Transverse colon (tissue), 4 donors: ENCODE data around the gene TRABD2B. TPM values are rescaled to one million over a fixed set of nuclear protein-coding genes. Genes with fewer than 3 reads are reported as not detected.
A peak's percentile ranks its signal among the peaks of the same experiment; 100 is the strongest.
"Not testable (repeated sequence)": the region's sequence is repeated elsewhere in the genome, so short reads cannot be mapped to it uniquely, and the experiment has no call there.

Experiments used
- DNase-seq: peaks from one replicate; pipeline ENCODE4 v3.0.0-alpha.2; 2019
- H3K27ac ChIP-seq, 4 donors: fragments of 200-600 bp; sonication (generic); 2 replicates each; pipeline ENCODE4 v1.5.1; 2016 to 2018; ENCODE audit warnings: inconsistent platforms in 4 of 4
- H3K27me3 ChIP-seq: fragments of 200-600 bp; sonication (generic); 2 replicates; pipeline ENCODE4 v1.5.1; 2017; ENCODE audit warnings: inconsistent platforms
- H3K36me3 ChIP-seq, 4 donors: fragments of 200-600 bp; sonication (generic); 2 replicates each; pipeline ENCODE4 v1.5.1; 2017 to 2019; ENCODE audit warnings: inconsistent platforms in 4 of 4
- H3K4me1 ChIP-seq, 4 donors: fragments of 200-600 bp; sonication (generic); 2 replicates each; pipeline ENCODE4 v1.5.1; 2017 to 2020; ENCODE audit warnings: inconsistent platforms in 4 of 4
- H3K4me3 ChIP-seq, 4 donors: fragments of 200-600 bp; sonication (generic); 1 replicate in 1 of 4; 2 replicates in 3 of 4; pipeline versions ENCODE4 v1.5.1 to v1.6.1; 2017 to 2019; ENCODE audit warnings: inconsistent platforms in 4 of 4
- H3K9me3 ChIP-seq, 2 donors: fragments of 200-600 bp; sonication (generic); 2 replicates each; pipeline ENCODE4 v1.5.1; 2017 to 2019; ENCODE audit warnings: inconsistent platforms in 2 of 2
- EP300 ChIP-seq: sonication (generic); formaldehyde crosslinking; IDR thresholded peaks from one replicate; pipeline ENCODE4 v1.6.1; 2017; ENCODE audit warnings: antibody characterized with exemption, low read depth
- POLR2A ChIP-seq: fragments of 450-650 bp; IDR thresholded peaks from one replicate; pipeline ENCODE4 v1.6.1; 2016; ENCODE audit warnings: antibody characterized with exemption, mild to moderate bottlenecking, moderate library complexity
- POLR2AphosphoS5 ChIP-seq, 3 donors: sonication (generic); formaldehyde crosslinking; IDR thresholded peaks; one replicate each; pipeline ENCODE4 v1.6.1; 2016; ENCODE audit warnings: antibody characterized with exemption in 3 of 3
- WGBS, 2 donors: methylation state at CpG; one replicate each; pipeline ENCODE4 v1.1.5; 2018; ENCODE audit warnings: low coverage in 1 of 2; 5-methylcytosine and 5-hydroxymethylcytosine counted together
- in situ Hi-C, 4 donors: fragments of 200-750 bp; cut with MboI; loops; one replicate each; pipeline versions ENCODE4 v1.15.0 to v1.15.1; 2017; ENCODE audit warnings: low sequenced_read_pairs in 3 of 4, low pct_ligation_motif_present in 1 of 4, low pct_unique_long_range_greater_than_20kb in 1 of 4
- intact Hi-C: fragments of 100-400 bp; cut with DNase I; formaldehyde crosslinking; loops from one replicate; pipeline ENCODE4 v1.15.1; 2023; ENCODE audit warnings: low total_unique reads
- total RNA-seq, 4 donors: library from RNA; depleted of rRNA; stranded (reverse); fragments of >200 nt; gene quantifications; one replicate each; pipeline ENCODE4 v1.1.0, GENCODE V29; 2016
- TF ChIP-seq, protein P1 (sequence below), 5 experiments: fragments of 200-600 bp in 3 of 5; fragments of 450-650 bp in 2 of 5; sonication (generic) in 3 of 5; IDR thresholded peaks; 1 replicate in 2 of 5; 2 replicates in 3 of 5; pipeline ENCODE4 v1.5.1; 2016 to 2017; ENCODE audit warnings: antibody characterized with exemption in 5 of 5, inconsistent platforms in 3 of 5, mild to moderate bottlenecking in 2 of 5, moderate library complexity in 1 of 5

Gene TRABD2B
- total RNA-seq, 4 donors from 2014 or later: 0.27 to 0.48 (median 0.37) TPM; not detected in 1

- TF ChIP-seq, protein P1, sequence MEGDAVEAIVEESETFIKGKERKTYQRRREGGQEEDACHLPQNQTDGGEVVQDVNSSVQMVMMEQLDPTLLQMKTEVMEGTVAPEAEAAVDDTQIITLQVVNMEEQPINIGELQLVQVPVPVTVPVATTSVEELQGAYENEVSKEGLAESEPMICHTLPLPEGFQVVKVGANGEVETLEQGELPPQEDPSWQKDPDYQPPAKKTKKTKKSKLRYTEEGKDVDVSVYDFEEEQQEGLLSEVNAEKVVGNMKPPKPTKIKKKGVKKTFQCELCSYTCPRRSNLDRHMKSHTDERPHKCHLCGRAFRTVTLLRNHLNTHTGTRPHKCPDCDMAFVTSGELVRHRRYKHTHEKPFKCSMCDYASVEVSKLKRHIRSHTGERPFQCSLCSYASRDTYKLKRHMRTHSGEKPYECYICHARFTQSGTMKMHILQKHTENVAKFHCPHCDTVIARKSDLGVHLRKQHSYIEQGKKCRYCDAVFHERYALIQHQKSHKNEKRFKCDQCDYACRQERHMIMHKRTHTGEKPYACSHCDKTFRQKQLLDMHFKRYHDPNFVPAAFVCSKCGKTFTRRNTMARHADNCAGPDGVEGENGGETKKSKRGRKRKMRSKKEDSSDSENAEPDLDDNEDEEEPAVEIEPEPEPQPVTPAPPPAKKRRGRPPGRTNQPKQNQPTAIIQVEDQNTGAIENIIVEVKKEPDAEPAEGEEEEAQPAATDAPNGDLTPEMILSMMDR (IDR thresholded peaks at IDR 0.05): no peak
- no peak for TF ChIP-seq EP300
- no peak for TF ChIP-seq POLR2AphosphoS5 (IDR thresholded peaks at IDR 0.05)
- H3K27ac ChIP-seq: peak overlapping the region in 2 of 4 donors; percentile 10 to 13
- in situ Hi-C loops: no loop called here
- H3K27me3 ChIP-seq: no peaks in the 10 kb centered on the region
- WGBS, 2 donors: 60 to 88% methylated on average over 1 to 5 of the region's 5 CpGs
- H3K4me3 ChIP-seq: no peak overlapping the region
- no peak for DNase-seq
- H3K9me3 ChIP-seq: no peaks in the 10 kb centered on the region
- peaks cover 0 to 15% (median 9%) of the 10 kb centered on the region in 4 donors for H3K4me1 ChIP-seq
- intact Hi-C loops: no loop called here
- no peaks in the 10 kb centered on the region for H3K36me3 ChIP-seq
Measured at GRCh38 chr1:47962750-47963492, 34.3 kb downstream of the TRABD2B start.

DNA sequence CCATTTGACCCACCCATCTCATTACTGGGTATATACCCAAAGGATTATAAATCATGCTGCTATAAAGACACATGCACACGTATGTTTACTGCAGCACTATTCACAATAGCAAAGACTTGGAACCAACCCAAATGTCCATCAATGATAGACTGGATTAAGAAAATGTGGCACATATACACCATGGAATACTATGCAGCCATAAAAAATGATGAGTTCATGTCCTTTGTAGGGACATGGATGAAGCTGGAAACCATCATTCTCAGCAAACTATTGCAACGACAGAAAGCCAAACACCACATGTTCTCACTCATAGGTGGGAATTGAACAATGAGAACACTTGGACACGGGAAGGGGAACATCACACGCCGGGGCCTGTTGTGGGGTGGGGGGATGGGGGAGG lies 35.4 kb downstream of the TRABD2B start:
- in situ Hi-C loops, H3K27me3 ChIP-seq, DNase-seq, H3K9me3 ChIP-seq, intact Hi-C loops, H3K4me3 ChIP-seq, H3K27ac ChIP-seq, H3K36me3 ChIP-seq: not testable (repeated sequence)
- 96% methylated on average over 5 of the region's 5 CpGs; no CpG with 5 or more reads in 1 of the 2 donors for WGBS, 2 donors
- peaks cover 0 to 15% (median 9%) of the 10 kb centered on the region in 4 donors for H3K4me1 ChIP-seq

DNA sequence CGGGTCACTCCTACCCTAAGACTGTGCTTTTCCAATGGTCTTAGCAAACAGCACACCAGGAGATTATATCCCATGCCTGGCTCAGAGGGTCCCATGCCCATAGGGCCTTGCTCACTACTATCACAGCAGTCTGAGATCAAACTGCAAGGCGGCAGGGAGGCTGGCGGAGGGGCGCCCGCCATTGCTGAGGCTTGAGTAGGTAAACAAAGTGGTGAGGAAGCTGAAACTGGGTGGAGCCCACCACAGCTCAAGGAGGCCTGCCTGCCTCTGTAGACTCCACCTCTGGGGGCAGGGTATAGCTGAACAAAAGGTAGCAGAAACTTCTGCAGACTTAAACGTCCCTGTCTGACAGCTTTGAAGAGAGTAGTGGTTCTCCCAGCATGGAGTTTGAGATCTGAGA lies 40.7 kb downstream of the TRABD2B start:
- intact Hi-C loops, in situ Hi-C loops, H3K9me3 ChIP-seq, H3K4me3 ChIP-seq, H3K27ac ChIP-seq, H3K4me1 ChIP-seq, H3K27me3 ChIP-seq, H3K36me3 ChIP-seq, DNase-seq: not testable (repeated sequence)
- 95 to 100% methylated on average over 4 to 6 of the region's 6 CpGs for WGBS, 2 donors

- DNase-seq: no peak
- TF ChIP-seq EP300: no peak
- TF ChIP-seq, protein P1 (IDR thresholded peaks at IDR 0.05): no peak
- TF ChIP-seq POLR2AphosphoS5 (IDR thresholded peaks at IDR 0.05): no peak
- TF ChIP-seq POLR2A: no peak
- H3K4me1 ChIP-seq: no peaks in the 10 kb centered on the region
- H3K9me3 ChIP-seq: no peaks in the 10 kb centered on the region
- no peaks in the 10 kb centered on the region for H3K36me3 ChIP-seq
- H3K27ac ChIP-seq: no peak overlapping the region
- H3K4me3 ChIP-seq: no peak overlapping the region
- WGBS, 2 donors: 85 to 100% methylated on average over 1 to 3 of the region's 3 CpGs
- intact Hi-C loops: no loop called here
- no peaks in the 10 kb centered on the region for H3K27me3 ChIP-seq
- in situ Hi-C loops: no loop called here
Measured at GRCh38 chr1:47953661-47954060, 43.5 kb downstream of the TRABD2B start.

DNA sequence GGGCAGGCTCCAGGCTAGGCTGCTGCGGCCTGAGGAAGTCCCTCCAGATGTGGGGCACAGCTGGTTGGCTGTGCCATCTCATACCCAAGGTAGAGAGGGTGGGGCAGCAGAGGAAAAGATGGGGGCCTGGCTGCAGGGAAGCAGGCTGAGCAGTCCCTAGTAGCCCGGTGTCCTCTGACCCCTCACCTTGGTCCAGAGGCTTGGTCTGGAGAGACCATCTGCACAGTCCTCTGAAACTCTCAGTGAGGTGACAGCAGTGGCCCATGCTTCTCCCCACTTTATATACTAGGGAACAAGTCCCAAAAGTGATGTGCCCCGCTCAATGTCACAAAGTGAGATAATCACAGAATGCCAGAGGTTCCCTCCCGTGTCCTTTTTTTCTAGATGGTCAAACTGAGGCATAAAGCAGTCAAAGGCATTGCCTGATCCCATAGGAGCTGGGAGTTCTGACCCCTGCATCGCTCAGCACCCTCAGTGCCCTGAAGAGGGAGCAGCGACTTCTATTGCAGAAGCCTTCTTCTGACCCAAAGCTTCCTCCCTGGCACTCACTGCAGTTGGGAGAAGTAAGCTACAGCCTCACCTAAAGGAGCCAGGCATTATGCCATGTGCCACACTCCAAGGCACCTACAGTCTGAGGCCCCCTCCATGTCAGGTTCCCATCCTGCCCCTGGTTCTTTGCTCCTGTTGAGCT lies 45.5 kb downstream of the TRABD2B start:
- Histone ChIP-seq H3K4me1 (peaks cover 0 to 7% (median 0%) of the 10 kb centered on the region in 4 donors), H3K27ac (no peak overlapping the region), H3K27me3 (no peaks in the 10 kb centered on the region), H3K36me3 (no peaks in the 10 kb centered on the region), H3K9me3 (no peaks in the 10 kb centered on the region), H3K4me3 (no peak overlapping the region)
- TF ChIP-seq POLR2AphosphoS5 (IDR thresholded peaks at IDR 0.05): no peak
- TF ChIP-seq, protein P1 (IDR thresholded peaks at IDR 0.05): no peak
- no peak for TF ChIP-seq EP300
- TF ChIP-seq POLR2A: no peak
- intact Hi-C loops: no loop called here
- in situ Hi-C loops: no loop called here
- DNase-seq: no peak
- WGBS, 2 donors: 68 to 83% methylated on average over 1 to 6 of the region's 6 CpGs
